ENCODE data around the gene ZNF616. TPM values are rescaled to one million over a fixed set of nuclear protein-coding genes. Genes with fewer than 3 reads are reported as not detected.

The ZNF616 gene
- total and polyA plus RNA-seq, 2 donors from 2014 or later, result 3.2 to 12.8 TPM

DNA sequence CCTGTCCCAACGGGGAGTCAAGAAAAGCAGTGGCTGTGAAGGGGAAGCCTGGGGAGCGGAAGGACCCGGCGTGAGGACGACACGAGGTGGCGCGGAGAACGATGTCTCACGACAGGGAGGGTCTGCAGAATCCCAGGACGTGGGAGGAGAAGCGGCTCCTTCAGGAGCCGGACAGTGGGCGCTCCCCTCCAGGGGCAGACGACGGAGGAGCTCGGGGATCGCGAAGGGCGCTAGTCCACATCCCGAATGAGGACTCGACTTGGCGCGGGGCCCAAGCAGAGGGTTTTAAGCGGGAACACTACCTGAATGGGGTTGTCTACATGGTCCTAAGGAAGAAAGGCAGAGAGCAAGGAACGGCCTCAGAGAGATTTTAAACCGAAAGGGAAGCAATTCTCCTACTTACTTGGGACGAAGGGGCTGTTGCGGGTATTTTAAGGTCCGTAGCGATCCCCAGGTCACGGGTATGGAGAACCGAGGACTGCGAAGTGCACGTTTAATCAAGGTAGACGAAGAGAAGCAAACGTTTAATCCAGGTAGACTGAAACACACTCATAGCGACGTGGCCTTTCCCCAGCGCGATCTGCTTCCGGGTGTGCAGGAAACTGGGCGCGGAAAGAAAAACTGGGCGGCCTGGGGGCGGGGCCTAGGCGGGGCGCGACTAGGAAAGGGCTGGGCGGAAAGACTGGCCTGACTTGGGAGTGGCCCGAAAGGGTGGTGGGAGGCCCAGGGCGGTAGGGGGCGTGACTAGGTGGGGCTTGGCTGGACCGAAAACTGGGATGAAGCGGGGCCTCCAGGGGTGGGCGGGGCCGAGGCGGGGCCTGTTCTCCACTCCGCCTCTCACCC is 44.3 kb downstream of the ZNF616 start, which contains the start of gene ZNF841:
Gene ZNF841 (minus strand): TSS at position 594 of the 843 bp plus-strand sequence. CDS start 10,964 bp downstream, outside the sequence.
- TF ChIP-seq, protein P1, sequence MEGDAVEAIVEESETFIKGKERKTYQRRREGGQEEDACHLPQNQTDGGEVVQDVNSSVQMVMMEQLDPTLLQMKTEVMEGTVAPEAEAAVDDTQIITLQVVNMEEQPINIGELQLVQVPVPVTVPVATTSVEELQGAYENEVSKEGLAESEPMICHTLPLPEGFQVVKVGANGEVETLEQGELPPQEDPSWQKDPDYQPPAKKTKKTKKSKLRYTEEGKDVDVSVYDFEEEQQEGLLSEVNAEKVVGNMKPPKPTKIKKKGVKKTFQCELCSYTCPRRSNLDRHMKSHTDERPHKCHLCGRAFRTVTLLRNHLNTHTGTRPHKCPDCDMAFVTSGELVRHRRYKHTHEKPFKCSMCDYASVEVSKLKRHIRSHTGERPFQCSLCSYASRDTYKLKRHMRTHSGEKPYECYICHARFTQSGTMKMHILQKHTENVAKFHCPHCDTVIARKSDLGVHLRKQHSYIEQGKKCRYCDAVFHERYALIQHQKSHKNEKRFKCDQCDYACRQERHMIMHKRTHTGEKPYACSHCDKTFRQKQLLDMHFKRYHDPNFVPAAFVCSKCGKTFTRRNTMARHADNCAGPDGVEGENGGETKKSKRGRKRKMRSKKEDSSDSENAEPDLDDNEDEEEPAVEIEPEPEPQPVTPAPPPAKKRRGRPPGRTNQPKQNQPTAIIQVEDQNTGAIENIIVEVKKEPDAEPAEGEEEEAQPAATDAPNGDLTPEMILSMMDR (IDR thresholded peaks at IDR 0.05; ENCODE audit: borderline replicate concordance, extremely low read depth, insufficient read depth), result no peak
- H3K4me3 ChIP-seq (ENCODE audit: low read length in 3 of 3), result peak within 1 kb of the TSS; percentile 99 to 100 (median 100)
- DNase-seq, result peak; percentile 95 to 98 (median 97)
- FAIRE-seq, result no peak
- intact Hi-C loops (cut with DNase I), result no loop called here
- peaks cover 0 to 8% (median 7%) of the 10 kb centered on the region in 3 donors for H3K4me1 ChIP-seq (ENCODE audit: control insufficient read depth in 2 of 3, insufficient read depth in 2 of 3, low read depth in 1 of 3, low read length in 3 of 3)
- no peak within 1 kb of the TSS for H3K27ac ChIP-seq (ENCODE audit: low read depth in 2 of 2, low read length in 2 of 2)
- H3K36me3 ChIP-seq (ENCODE audit: control insufficient read depth in 2 of 3, insufficient read depth in 3 of 3, low read length in 3 of 3), result peaks cover 0 to 3% (median 0%) of the 10 kb centered on the region in 3 donors
- H3K9me3 ChIP-seq (ENCODE audit: control insufficient read depth in 2 of 3, insufficient read depth in 1 of 3, low read length in 3 of 3), result peaks cover 2 to 9% (median 4%) of the 10 kb centered on the region in 3 donors
- peak within 1 kb of the TSS; percentile 95 to 99 (median 98) for H3K9ac ChIP-seq (ENCODE audit: low read length in 3 of 3)
- H3K27me3 ChIP-seq (ENCODE audit: control insufficient read depth, insufficient read depth, low read length), result no peaks in the 10 kb centered on the region

DNA sequence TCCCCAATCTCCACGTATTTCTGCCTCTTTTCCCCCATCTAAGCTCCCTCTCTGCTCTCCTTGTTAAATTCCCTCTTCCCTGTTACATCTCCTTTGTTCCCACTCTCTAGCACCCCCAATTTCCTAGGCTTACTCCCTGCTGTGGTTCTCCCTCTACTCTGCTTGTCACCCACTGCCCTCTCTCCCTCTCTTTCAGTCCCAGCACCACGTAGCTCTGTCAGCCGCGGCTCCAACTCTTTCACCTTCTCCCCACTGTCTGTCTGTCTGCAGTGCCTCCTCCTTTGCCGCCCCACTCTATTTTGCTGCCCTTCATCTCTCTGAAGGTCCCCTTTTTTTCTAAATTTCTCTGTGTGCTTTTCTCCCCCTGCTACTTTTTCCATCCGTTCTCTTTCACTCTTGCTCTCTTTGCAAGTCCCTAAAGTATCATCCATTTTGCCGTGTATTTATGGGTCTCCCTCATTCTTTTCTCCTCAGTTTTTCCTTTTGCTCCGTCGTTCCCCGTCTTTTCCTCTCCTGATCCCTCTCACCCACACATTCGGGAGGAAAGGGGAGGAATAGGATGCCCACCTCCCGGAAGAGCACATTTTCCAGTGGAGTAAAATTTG is 45.1 kb downstream of the ZNF616 start:
- FAIRE-seq (no peak), DNase-seq (peak in 3 of 5 donors; percentile 9 to 31 (median 16))
- Histone ChIP-seq H3K9me3 (ENCODE audit: control insufficient read depth in 2 of 3, insufficient read depth in 1 of 3, low read length in 3 of 3) (peaks cover 2 to 9% (median 4%) of the 10 kb centered on the region in 3 donors), H3K9ac (ENCODE audit: low read length in 3 of 3) (peak overlapping the region; percentile 95 to 99 (median 98)), H3K36me3 (ENCODE audit: control insufficient read depth in 2 of 3, insufficient read depth in 3 of 3, low read length in 3 of 3) (peaks cover 0 to 3% (median 0%) of the 10 kb centered on the region in 3 donors), H3K4me1 (ENCODE audit: control insufficient read depth in 2 of 3, insufficient read depth in 2 of 3, low read depth in 1 of 3, low read length in 3 of 3) (peaks cover 0 to 8% (median 7%) of the 10 kb centered on the region in 3 donors), H3K27me3 (ENCODE audit: control insufficient read depth, insufficient read depth, low read length) (no peaks in the 10 kb centered on the region), H3K27ac (ENCODE audit: low read depth in 2 of 2, low read length in 2 of 2) (no peak overlapping the region), H3K4me3 (ENCODE audit: low read length in 3 of 3) (peak overlapping the region; percentile 99 to 100 (median 100))
- TF ChIP-seq, protein P1 (IDR thresholded peaks at IDR 0.05; ENCODE audit: borderline replicate concordance, extremely low read depth, insufficient read depth), result no peak
- intact Hi-C loops (cut with DNase I), result no loop called here

DNA sequence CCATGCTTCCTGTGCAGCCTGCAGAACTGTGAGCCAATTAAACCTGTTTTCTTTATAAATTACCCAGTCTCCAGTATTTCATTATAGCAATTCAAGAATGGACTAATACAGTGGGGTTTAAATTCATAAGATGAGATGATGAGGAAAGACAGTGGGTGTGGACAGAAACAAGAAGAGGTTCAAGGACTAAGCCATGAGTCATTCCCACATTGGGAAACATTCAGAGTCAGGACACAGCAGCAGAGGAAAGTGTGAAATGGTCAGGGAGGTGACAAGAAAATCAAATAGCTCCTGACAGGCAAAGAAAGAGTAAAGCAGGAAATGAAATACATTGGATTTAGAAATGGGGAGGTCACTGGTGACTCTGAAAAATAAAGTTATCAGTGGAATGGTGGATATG is 53.3 kb downstream of the ZNF616 start:
- intact Hi-C loops (cut with DNase I), result no loop called here
- FAIRE-seq, result no peak

More for the DNA sequence above, 53.3 kb downstream of the ZNF616 start:
- peaks cover 0 to 4% (median 0%) of the 10 kb centered on the region in 3 donors for H3K9me3 ChIP-seq (ENCODE audit: control insufficient read depth in 2 of 3, insufficient read depth in 1 of 3, low read length in 3 of 3)
- TF ChIP-seq, protein P1 (IDR thresholded peaks at IDR 0.05; ENCODE audit: borderline replicate concordance, extremely low read depth, insufficient read depth), result no peak
- H3K4me3 ChIP-seq (ENCODE audit: low read length in 3 of 3), result no peak overlapping the region
- no peaks in the 10 kb centered on the region for H3K27me3 ChIP-seq (ENCODE audit: control insufficient read depth, insufficient read depth, low read length)
- H3K36me3 ChIP-seq (ENCODE audit: control insufficient read depth in 2 of 3, insufficient read depth in 3 of 3, low read length in 3 of 3), result peaks cover 8 to 31% (median 9%) of the 10 kb centered on the region in 3 donors
- no peak overlapping the region for H3K9ac ChIP-seq (ENCODE audit: low read length in 3 of 3)
- no peak for DNase-seq
- no peak overlapping the region for H3K27ac ChIP-seq (ENCODE audit: low read depth in 2 of 2, low read length in 2 of 2)
- no peaks in the 10 kb centered on the region for H3K4me1 ChIP-seq (ENCODE audit: control insufficient read depth in 2 of 3, insufficient read depth in 2 of 3, low read depth in 1 of 3, low read length in 3 of 3)

Data from kidney (tissue), 14 donors.